Right forelimb (tissue), 1 donor: ENCODE data around the gene SRSF12.

Experiments used
- DNase-seq: peaks from one replicate; pipeline ENCODE4 v3.0.0-alpha.2; 2018

SRSF12 gene

GRCh38 chr6:89117211-89118108, at the start of gene SRSF12:
SRSF12 (minus strand) TSS chr6:89118071; CDS start chr6:89117887, 184 bp downstream.
- peak; percentile 74 for DNase-seq

- DNase-seq: peak; percentile 45
These were observed 44.1 kb upstream of the SRSF12 start for GRCh38 chr6:89162047-89162371.

- no peak for DNase-seq
These were observed 43.6 kb upstream of the SRSF12 start for GRCh38 chr6:89161326-89162046.

GRCh38 chr6:89160331-89161092, 42.6 kb upstream of the SRSF12 start:
- DNase-seq: no peak

GRCh38 chr6:89154131-89154530, 36.3 kb upstream of the SRSF12 start:
- DNase-seq: no peak

- DNase-seq: no peak
These were observed 30.3 kb upstream of the SRSF12 start for GRCh38 chr6:89148016-89148750.

GRCh38 chr6:89146718-89147700, 29.1 kb upstream of the SRSF12 start:
- peak; percentile 56 for DNase-seq

GRCh38 chr6:89145956-89146717, 28.3 kb upstream of the SRSF12 start, which contains the start of gene PM20D2:
PM20D2 (plus strand) TSS chr6:89146055; CDS start chr6:89146145, 90 bp downstream.
- DNase-seq: peak; percentile 83

GRCh38 chr6:89145091-89145955, 27.5 kb upstream of the SRSF12 start:
- DNase-seq: no peak

GRCh38 chr6:89144354-89144906, 26.6 kb upstream of the SRSF12 start:
- no peak for DNase-seq

- no peak for DNase-seq
These were observed 22.7 kb upstream of the SRSF12 start for GRCh38 chr6:89140347-89141156.

- DNase-seq: no peak
These were observed 21.9 kb upstream of the SRSF12 start for GRCh38 chr6:89139509-89140346.

- DNase-seq: no peak
These were observed 20.3 kb upstream of the SRSF12 start for GRCh38 chr6:89138173-89138572.

GRCh38 chr6:89134723-89135122, 16.9 kb upstream of the SRSF12 start:
- no peak for DNase-seq

GRCh38 chr6:89133981-89134380, 16.1 kb upstream of the SRSF12 start:
- DNase-seq: no peak

- no peak for DNase-seq
These were observed 14.2 kb upstream of the SRSF12 start for GRCh38 chr6:89132057-89132456.

- DNase-seq: no peak
These were observed 13.7 kb upstream of the SRSF12 start for GRCh38 chr6:89131599-89131998.
